ENCODE measurements around the gene RAB13.
"Not testable (repeated sequence)": the region's sequence is repeated elsewhere in the genome, so short reads cannot be mapped to it uniquely, and the experiment has no call there.

Gene RAB13

GRCh38 chr1:153985941-153986761 lies at the start of gene RAB13:
TSS of gene RAB13 (minus strand) at chr1:153986339. CDS start at chr1:153986236, 103 bp downstream.
- peak in 13 of 14 donors; percentile 13 to 87 (median 52) for DNase-seq

DNA sequence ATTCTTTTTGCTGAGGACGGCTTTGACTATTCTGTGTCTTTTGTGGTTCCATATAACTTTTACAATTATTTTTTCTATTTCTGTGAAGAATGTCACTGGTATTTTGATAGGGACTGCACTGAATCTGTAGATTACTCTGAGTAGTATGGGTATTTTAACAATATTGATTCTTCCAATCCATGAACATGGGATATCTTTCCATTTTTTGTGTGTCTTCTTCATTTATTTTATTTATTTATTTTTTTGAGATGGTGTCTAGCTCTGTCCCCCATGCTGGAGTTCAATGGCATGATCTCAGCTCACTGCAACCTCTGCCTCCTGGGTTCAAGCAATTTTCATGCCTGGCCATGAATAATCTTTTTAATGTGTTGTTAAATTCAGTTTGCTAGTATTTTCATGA lies 47.6 kb upstream of the RAB13 start:
- DNase-seq = not testable (repeated sequence)

- no peak for DNase-seq
Observed at GRCh38 chr1:154019940-154020339, 33.8 kb upstream of the RAB13 start.

DNA sequence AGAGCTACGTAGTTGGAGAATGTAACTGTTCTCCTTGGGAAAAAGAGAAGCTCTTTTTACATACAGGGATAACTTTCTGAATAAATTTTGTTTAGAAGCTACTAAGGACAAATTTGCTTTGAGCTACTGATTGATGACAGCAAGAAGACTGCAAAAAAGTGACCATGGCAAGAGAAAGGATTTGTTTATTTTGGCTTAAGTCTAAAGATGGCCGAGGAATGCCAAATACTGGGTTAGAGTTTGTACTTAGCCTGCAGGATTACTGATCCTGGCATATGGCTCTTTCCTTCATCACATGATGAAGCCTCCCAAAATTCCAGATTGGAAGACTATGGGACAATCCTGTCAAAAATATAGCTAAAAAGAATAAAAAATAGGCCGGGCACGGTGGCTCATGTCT lies 33.1 kb upstream of the RAB13 start:
- no peak for DNase-seq

DNA sequence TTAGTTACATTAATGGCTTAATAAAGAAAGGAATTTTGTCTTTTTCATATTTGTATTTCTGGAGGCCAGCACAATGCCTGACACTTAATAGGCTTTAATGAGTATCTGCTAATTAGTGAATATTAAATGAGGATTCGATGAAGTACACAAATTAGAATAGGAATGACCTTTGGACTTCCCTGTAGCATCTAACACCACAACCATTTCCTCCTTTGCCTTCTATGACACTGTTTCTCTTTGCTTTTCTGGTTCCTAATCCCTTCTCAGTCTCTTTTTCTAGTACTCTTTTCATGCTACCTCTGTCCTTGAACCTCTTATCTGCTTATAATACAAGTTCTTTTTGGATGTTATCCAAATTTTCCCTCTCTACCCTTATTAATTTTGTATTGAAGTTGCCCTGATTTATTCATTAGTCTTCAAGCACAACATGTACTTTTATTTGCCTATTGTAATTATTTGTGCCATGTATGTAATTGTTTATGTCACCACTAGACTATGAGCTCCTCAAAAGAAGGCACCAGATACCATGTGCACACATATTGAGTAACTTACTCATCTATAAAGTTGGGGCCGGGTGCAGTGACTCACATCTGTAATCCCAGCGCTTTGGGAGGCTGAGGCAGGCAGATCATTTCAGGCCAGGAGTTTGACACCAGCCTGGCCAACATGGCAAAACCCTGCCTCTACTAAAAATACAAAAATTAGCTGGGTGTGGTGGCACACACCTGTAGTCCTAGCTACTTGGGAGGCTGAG lies 28.2 kb upstream of the RAB13 start:
- DNase-seq = no peak

- not testable (repeated sequence) for DNase-seq
Observed at GRCh38 chr1:154012543-154012942, 26.4 kb upstream of the RAB13 start.

- DNase-seq = no peak
Observed at GRCh38 chr1:154012129-154012528, 26.0 kb upstream of the RAB13 start.

DNA sequence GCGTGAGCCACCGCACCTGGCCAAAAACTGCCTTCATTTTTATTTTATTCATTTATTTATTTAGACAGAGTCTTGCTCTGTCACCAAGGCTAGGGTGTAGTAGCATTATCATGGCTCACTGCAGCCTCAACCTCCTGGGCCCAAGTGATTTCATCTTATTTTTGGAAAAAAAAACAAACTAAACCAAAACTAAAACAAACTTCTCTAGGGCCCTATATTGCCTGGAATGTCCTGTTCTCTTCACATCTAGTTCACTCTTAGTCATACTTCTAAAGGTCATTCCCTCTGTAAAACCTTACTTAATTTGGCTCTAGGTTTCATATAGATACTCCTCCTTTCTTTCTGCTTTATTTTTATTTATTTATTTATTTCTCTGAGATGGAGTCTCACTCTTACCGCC lies 20.0 kb upstream of the RAB13 start:
- no peak for DNase-seq

DNA sequence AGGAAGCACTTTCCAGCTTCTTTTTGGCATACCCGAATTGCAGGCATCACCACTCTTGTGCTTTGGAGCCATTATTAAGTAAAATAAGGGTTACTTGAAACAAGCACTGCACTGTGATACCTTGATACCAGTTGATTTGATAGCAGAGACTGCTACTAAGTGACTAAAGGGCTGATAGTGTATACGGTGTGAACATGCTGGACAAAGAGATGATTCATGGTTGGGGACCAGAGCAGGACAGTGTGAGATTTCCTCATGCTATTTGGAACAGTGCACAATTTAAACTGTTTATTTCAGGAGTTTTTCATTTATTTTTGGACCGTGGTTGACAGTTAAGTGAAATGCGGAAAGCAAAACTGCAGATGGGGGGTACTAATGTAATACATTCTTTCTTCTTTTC lies 14.3 kb upstream of the RAB13 start:
- DNase-seq = no peak

GRCh38 chr1:153996882-153997281 lies 10.7 kb upstream of the RAB13 start:
- DNase-seq = not testable (repeated sequence)

DNA sequence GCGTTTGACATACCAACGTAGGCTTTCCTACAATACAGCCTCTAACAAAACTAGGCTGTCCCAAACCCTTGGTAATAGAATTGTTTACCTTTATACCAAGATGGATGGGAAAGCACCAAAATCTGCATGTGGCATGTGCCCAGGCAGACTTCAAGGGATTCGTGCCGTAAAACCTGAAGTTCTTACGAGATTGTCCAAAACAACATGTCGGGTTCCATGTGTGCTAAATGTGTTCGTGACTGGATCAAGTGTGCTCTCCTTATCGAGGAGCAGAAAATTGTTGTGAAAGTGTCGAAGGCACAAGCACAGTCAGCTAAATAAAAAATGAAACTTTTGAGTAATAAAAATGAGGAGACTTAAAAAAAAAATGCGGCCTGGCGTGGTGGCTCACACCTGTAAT lies 9.5 kb upstream of the RAB13 start:
- no peak for DNase-seq

GRCh38 chr1:153995202-153995601 lies 9.1 kb upstream of the RAB13 start:
- DNase-seq = no peak

- no peak for DNase-seq
Observed at GRCh38 chr1:153991806-153992205, 5.7 kb upstream of the RAB13 start.

- DNase-seq = no peak
Observed at GRCh38 chr1:153991151-153991630, 5.1 kb upstream of the RAB13 start.

DNA sequence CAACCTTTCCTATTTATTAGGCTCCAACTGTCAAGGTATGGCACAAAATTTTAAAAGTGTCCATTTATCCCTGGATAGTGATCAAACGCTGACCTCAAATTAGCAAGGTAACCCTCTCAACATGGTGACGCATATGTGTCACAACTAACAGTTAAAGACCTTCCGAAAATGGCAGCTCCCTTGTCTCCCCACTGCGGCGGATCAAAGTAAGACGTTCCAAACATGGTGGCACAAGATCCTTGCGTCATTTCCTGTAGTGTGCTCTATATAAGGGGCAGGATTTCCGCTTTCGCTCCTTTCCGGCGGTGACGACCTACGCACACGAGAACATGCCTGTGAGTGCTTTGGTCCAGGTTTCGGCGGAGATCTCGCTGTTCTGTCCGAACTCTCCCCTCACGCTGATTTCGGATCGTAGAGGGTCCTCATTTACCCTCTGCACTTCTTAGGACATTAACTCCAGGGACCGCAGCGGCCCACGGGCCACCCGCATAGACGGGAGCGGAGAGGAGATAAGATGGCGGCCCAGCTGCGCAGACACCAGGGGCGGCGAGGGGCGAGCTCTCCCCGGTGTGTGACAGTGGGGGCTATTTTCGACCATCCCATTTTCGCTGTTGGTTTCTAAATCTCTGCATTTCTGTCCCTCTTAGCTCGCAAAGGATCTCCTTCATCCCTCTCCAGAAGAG lies 4.5 kb upstream of the RAB13 start, which contains the start of gene RPS27:
TSS of gene RPS27 (plus strand) at position 295 of the 683 bp plus-strand sequence. CDS start at position 330, 35 bp downstream.
- peak; percentile 39 to 96 (median 84) for DNase-seq

GRCh38 chr1:153987621-153988020 lies 1.5 kb upstream of the RAB13 start:
- DNase-seq = no peak

DNA sequence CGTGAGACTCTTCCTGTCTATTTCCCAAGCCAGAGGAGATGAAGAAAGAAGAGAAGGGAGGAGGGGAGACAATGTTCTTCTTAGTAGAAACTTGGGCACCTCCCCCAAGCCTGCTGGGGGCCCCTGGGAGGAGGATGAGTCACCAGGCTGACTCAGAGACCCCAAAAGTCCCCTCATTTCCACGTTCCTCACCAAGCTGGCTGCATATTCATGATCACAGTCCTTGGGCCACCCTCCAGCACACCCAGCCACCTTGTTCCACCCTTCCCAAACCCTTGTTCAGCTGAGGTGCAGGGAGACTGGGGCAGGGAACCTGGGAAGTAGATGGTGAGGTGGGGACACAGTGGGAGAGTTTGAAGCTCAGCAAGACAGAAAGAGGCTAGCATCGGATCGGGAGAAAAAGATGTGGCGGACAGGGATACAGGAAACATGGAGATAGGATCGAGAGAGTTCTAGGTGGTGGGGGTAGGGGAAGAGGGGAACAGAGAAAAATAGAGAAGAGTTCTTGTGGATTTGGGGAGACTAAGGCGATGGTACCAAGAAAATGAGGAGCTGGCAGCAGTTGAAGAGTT lies 712 bp downstream of the RAB13 start:
- peak in 3 of 14 donors; percentile 26 to 74 (median 31) for DNase-seq

DNA sequence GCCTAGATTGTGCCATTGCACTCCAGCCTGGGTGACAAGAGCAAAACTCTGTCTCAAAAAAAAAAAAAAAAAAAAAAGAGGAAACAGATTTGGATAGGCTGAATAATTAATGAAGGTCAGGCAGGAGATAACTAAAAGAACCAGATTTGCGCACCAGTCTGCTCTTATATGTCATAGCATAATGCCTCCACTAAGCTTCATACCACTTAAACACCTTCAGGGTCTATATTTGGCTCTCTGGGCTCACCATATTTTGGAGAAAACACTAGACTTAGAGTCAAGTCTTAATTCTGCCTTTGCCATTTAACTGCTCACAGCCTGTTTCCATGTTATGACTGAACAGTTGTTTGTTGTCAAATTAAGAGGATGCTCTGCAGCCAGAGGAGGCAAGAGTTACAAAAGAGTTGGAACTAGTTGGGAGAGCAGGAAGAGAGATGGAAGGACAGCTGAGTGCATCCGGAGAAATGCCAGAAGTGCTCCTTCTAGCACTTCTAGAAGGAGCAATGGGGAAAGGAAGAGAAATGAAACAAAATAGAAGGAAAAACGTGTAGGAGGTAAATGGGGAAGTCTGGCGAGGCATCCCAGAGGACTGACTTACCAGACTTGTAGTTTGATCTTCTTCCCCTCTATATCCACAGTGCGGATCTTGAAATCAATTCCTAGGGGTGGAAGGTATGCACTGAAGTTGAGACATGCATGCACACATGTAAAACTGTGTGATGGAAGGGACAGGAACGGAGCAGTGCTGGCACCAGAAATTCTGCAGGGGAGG lies 1.8 kb downstream of the RAB13 start:
- DNase-seq = no peak

GRCh38 chr1:153981735-153982134 lies 4.4 kb downstream of the RAB13 start:
- DNase-seq = not testable (repeated sequence)

GRCh38 chr1:153979091-153979490 lies 7.0 kb downstream of the RAB13 start:
- DNase-seq = not testable (repeated sequence)

DNA sequence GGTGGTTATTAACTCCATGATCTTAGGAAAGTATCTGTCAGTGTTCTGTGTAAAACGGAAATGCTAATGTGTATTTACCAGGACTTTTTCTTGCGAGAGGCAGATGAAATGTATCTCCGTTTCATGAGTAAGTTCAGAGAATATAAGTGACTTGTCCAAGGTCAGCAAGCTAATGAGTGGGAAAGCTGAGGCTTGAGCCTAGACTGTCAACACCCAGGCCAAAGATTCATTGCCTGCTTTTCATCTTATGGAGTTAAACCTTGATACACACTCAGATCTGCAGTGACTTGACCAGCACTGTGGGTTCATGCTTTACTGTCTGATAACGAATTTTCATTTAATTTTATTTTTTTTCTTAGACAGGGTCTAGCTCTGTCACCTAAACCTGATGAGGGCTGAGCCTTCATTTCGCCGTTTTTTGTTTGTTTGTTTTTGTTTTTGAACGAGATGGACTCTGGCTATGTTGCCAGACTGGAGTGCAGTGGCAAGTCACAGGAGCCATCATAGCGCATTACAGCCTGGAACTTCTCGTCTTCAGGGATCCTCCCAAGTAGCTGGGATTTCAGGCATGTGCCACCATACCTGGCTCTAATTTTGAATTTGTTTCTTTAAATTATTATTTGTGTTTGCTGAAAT lies 7.7 kb downstream of the RAB13 start:
- DNase-seq = no peak
